Measurements from ENCODE around the gene LDAF1. TPM values are rescaled to one million over a fixed set of nuclear protein-coding genes. Genes with fewer than 3 reads are reported as not detected.

LDAF1 gene
- total and polyA plus RNA-seq, 2 of the 8 experiments (the other 6 are each of a cell fraction or from before 2014, with no cell fraction given): 32.4 to 34.2 TPM

GRCh38 chr16:21167360-21167759 lies 8.9 kb downstream of the LDAF1 start (continued):
- TF ChIP-seq TEAD4 (IDR thresholded peaks at IDR 0.05; ENCODE audit: low read depth, low read length) (no peak), E2F6 (IDR thresholded peaks at IDR 0.05) (no peak)

Data from H1 (cell line).